ENCODE measurements around the gene ACIN1. TPM values are rescaled to one million over a fixed set of nuclear protein-coding genes. Genes with fewer than 3 reads are reported as not detected.

The ACIN1 gene
- total and polyA plus RNA-seq, 2 experiments from 2014 or later = 76.1 to 172 TPM

DNA sequence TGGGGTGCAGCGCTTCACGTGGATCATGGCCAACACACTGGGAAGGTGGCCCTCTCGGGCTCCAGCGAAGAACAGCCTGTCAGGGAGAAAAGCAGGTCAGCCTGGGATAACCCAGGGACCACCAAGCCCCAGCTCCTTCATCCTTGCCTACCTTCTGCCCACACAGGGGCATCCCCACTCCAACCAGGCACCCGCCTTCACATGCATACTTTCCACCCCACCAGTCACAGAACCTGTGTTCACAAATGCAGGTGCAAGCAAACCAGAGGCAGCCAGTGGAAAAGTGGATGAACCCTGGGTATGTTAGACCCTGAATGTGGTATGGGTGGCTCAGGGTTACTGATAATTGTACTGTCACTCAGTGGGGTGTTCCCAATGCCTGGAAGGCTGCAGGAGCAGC is 36.5 kb upstream of the ACIN1 start:
- Mint-ChIP-seq H3K27me3 (ENCODE audit: insufficient read depth, low read depth, poor library complexity) (no peaks in the 10 kb centered on the region), H3K27ac (no peak overlapping the region), H3K4me3 (no peak overlapping the region), H3K36me3 (ENCODE audit: low read depth) (peaks cover 58% of the 10 kb centered on the region), H3K4me1 (no peaks in the 10 kb centered on the region), H3K9me3 (no peaks in the 10 kb centered on the region)
- TF ChIP-seq JUNB (IDR thresholded peaks at IDR 0.05; ENCODE audit: unreplicated experiment) (no peak), CREB1 (CRISPR knock-in tag; IDR thresholded peaks at IDR 0.05; ENCODE audit: low read depth) (no peak), STAT1 (IDR thresholded peaks at IDR 0.05; ENCODE audit: unreplicated experiment) (no peak), ZNF462 (CRISPR knock-in tag; IDR thresholded peaks at IDR 0.05) (no peak), NANOG (IDR thresholded peaks at IDR 0.05; ENCODE audit: borderline replicate concordance) (no peak), ZNF331 (CRISPR knock-in tag; IDR thresholded peaks at IDR 0.05; ENCODE audit: low read depth) (no peak), ZNF114 (CRISPR knock-in tag; IDR thresholded peaks at IDR 0.05) (no peak), EZH2 (IDR thresholded peaks at IDR 0.05; ENCODE audit: low read depth, unreplicated experiment) (no peak), EZH2phosphoT487 (IDR thresholded peaks at IDR 0.05; ENCODE audit: unreplicated experiment) (no peak), REST (IDR thresholded peaks at IDR 0.05; ENCODE audit: unreplicated experiment) (no peak), POLR2AphosphoS5 (IDR thresholded peaks at IDR 0.05; ENCODE audit: low read depth) (no peak)
- TF ChIP-seq, protein P1, sequence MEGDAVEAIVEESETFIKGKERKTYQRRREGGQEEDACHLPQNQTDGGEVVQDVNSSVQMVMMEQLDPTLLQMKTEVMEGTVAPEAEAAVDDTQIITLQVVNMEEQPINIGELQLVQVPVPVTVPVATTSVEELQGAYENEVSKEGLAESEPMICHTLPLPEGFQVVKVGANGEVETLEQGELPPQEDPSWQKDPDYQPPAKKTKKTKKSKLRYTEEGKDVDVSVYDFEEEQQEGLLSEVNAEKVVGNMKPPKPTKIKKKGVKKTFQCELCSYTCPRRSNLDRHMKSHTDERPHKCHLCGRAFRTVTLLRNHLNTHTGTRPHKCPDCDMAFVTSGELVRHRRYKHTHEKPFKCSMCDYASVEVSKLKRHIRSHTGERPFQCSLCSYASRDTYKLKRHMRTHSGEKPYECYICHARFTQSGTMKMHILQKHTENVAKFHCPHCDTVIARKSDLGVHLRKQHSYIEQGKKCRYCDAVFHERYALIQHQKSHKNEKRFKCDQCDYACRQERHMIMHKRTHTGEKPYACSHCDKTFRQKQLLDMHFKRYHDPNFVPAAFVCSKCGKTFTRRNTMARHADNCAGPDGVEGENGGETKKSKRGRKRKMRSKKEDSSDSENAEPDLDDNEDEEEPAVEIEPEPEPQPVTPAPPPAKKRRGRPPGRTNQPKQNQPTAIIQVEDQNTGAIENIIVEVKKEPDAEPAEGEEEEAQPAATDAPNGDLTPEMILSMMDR (conservative IDR thresholded peaks at IDR 0.05; ENCODE audit: low read depth in 2 of 2) = no peak
- TF ChIP-seq, protein P2, sequence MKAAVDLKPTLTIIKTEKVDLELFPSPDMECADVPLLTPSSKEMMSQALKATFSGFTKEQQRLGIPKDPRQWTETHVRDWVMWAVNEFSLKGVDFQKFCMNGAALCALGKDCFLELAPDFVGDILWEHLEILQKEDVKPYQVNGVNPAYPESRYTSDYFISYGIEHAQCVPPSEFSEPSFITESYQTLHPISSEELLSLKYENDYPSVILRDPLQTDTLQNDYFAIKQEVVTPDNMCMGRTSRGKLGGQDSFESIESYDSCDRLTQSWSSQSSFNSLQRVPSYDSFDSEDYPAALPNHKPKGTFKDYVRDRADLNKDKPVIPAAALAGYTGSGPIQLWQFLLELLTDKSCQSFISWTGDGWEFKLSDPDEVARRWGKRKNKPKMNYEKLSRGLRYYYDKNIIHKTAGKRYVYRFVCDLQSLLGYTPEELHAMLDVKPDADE (IDR thresholded peaks at IDR 0.05) = no peak
- H3F3A ChIP-seq (replicated peaks; ENCODE audit: low read depth) = no peaks in the 10 kb centered on the region
- H3K27me3 ChIP-seq (ENCODE audit: insufficient read depth) = no peaks in the 10 kb centered on the region
- DNase-seq (ENCODE audit: low spot score) = no peak
- H2AFZ ChIP-seq = no peak overlapping the region
- H3K79me2 ChIP-seq (replicated peaks; ENCODE audit: insufficient read depth) = no peaks in the 10 kb centered on the region
- H3K4me1 ChIP-seq (ENCODE audit: insufficient read depth) = no peaks in the 10 kb centered on the region
- H3K27ac ChIP-seq (ENCODE audit: low read depth) = no peak overlapping the region
- no peak overlapping the region for H3K4me3 ChIP-seq
- H3K36me3 ChIP-seq (ENCODE audit: insufficient read depth) = peaks cover 9% of the 10 kb centered on the region
- H4K20me1 ChIP-seq (replicated peaks; ENCODE audit: insufficient read depth) = no peaks in the 10 kb centered on the region; the same call in 1 of the 2 replicates
- no peak for ATAC-seq
- no peak overlapping the region for H3K4me2 ChIP-seq
- no peaks in the 10 kb centered on the region for H3K9me2 ChIP-seq (ENCODE audit: insufficient read depth)

All from GM23338 (cell line).